HCT116 (cell line): ENCODE data around the gene GRB10. TPM values are rescaled to one million over a fixed set of nuclear protein-coding genes. Genes with fewer than 3 reads are reported as not detected.
A peak's percentile ranks its signal among the peaks of the same experiment; 100 is the strongest.

Source experiments
- ATAC-seq: fragments of 200-7000 bp; cut with Tn5 transposase; 2 replicates; pipeline ENCODE4 v1.9.1; 2020; ENCODE audit warnings: mild to moderate bottlenecking, moderate library complexity
- BruUV-seq: library from RNA; stranded (reverse); fragments of 400-500 nt; replicated peaks from 2 replicates; lab custom pipeline; 2021; lab: Mats Ljungman, UMichigan
- CTCF ChIA-PET: fragments of 300-600 bp; sonication (Branson Sonifier 250); formaldehyde crosslinking; loops from one replicate; lab custom pipeline; 2021; ENCODE audit warnings: antibody characterized with exemption; lab: Charles Lee
- POLR2A ChIA-PET: fragments of 300-600, 350-600 bp; sonication (Branson Sonifier 250); formaldehyde crosslinking; loops from one replicate; lab custom pipeline; 2021; ENCODE audit warnings: antibody characterized with exemption; lab: Charles Lee
- RAD21 ChIA-PET, 2 experiments: fragments of 300-600 bp; sonication (Branson Sonifier 250); formaldehyde crosslinking; loops; one replicate each; lab custom pipeline; 2023; ENCODE audit warnings: low total read pairs in 2 of 2; ENCODE audit not compliant: uncharacterized antibody in 2 of 2, unreplicated experiment in 2 of 2, low non-redundant PET in 1 of 2; lab: Charles Lee
- DNase-seq: peaks from one replicate; pipeline ENCODE4 v3.0.0-alpha.2; 2010; ENCODE audit warnings: low read depth, low spot score
- H2AFZ ChIP-seq: fragments of 200-600 bp; shearing (Covaris generic), sonication (generic); 2 replicates; pipeline ENCODE4 v1.6.1; 2017; ENCODE audit warnings: low read depth, mixed run types, mixed read lengths, antibody characterized with exemption, low read length; ENCODE audit not compliant: poor library complexity, severe bottlenecking
- H3K27ac ChIP-seq: 2 replicates; pipeline ENCODE4 v1.5.1; 2012; ENCODE audit warnings: low read depth, low read length
- H3K27me3 ChIP-seq: fragments of 200-600 bp; sonication (generic); 2 replicates; pipeline ENCODE4 v1.6.1; 2016; ENCODE audit warnings: mixed run types, low read length, mixed read lengths; ENCODE audit not compliant: insufficient read depth
- H3K36me3 ChIP-seq, 2 experiments: fragments of 200-500 bp in 1 of 2; fragments of 200-600 bp in 1 of 2; sonication (Bioruptor generic) in 1 of 2; sonication (generic) in 1 of 2; 2 replicates each; pipeline versions ENCODE4 v1.5.1 to v1.6.1; 2014 to 2016; ENCODE audit warnings: low read length in 2 of 2, inconsistent platforms in 1 of 2, mixed read lengths in 1 of 2, mixed run types in 1 of 2; ENCODE audit not compliant: insufficient read depth in 2 of 2, control insufficient read depth in 1 of 2
- H3K4me1 ChIP-seq, 2 experiments: fragments of 200-600 bp in 1 of 2; sonication (generic) in 1 of 2; 2 replicates each; pipeline versions ENCODE4 v1.5.1 to v1.6.1; 2012 to 2017; ENCODE audit warnings: low read length in 2 of 2, inconsistent platforms in 1 of 2, mild to moderate bottlenecking in 1 of 2, mixed read lengths in 1 of 2, mixed run types in 1 of 2, moderate library complexity in 1 of 2; ENCODE audit not compliant: insufficient read depth in 2 of 2, control insufficient read depth in 1 of 2
- H3K4me2 ChIP-seq: fragments of 200-600 bp; sonication (generic); 2 replicates; pipeline ENCODE4 v1.6.1; 2017; ENCODE audit warnings: mixed run types, low read length, mixed read lengths
- H3K4me3 ChIP-seq, 2 experiments: fragments of 200-600 bp in 1 of 2; sonication (generic) in 1 of 2; replicated peaks in 1 of 2; 2 replicates each; pipeline ENCODE4 v1.5.1; 2011 to 2016; ENCODE audit warnings: low read length in 2 of 2, control low read depth in 1 of 2, low read depth in 1 of 2, mild to moderate bottlenecking in 1 of 2, mixed read lengths in 1 of 2, mixed run types in 1 of 2
- H3K79me2 ChIP-seq: fragments of 200-600 bp; sonication (generic); 2 replicates; pipeline ENCODE4 v1.6.1; 2017; ENCODE audit warnings: mild to moderate bottlenecking, mixed run types, low read length, moderate library complexity, mixed read lengths; ENCODE audit not compliant: insufficient read depth
- H3K9ac ChIP-seq: fragments of 200-600 bp; sonication (generic); 2 replicates; pipeline ENCODE4 v1.6.1; 2016; ENCODE audit warnings: low read length, mixed read lengths
- H3K9me2 ChIP-seq: fragments of 200-600 bp; sonication (generic), shearing (Covaris generic); 2 replicates; pipeline ENCODE4 v1.6.1; 2017; ENCODE audit warnings: mixed run types, mild to moderate bottlenecking, moderate library complexity; ENCODE audit not compliant: insufficient read depth
- H3K9me3 ChIP-seq, 2 experiments: fragments of 200-500 bp in 1 of 2; fragments of 200-600 bp in 1 of 2; sonication (Bioruptor generic) in 1 of 2; sonication (generic) in 1 of 2; 2 replicates each; pipeline ENCODE4 v1.6.1; 2014 to 2017; ENCODE audit warnings: low read length in 2 of 2, mixed read lengths in 2 of 2, inconsistent platforms in 1 of 2, low read depth in 1 of 2, mild to moderate bottlenecking in 1 of 2, mixed run types in 1 of 2, moderate library complexity in 1 of 2; ENCODE audit not compliant: control insufficient read depth in 1 of 2, insufficient read depth in 1 of 2
- H4K20me1 ChIP-seq: fragments of 200-600 bp; sonication (generic), shearing (Covaris generic); 2 replicates; pipeline ENCODE4 v1.6.1; 2017; ENCODE audit warnings: mixed run types, mild to moderate bottlenecking, moderate library complexity; ENCODE audit not compliant: insufficient read depth
- CTCF ChIP-seq, 3 experiments: fragments of 200-600 bp in 1 of 3; sonication (generic) in 1 of 3; IDR thresholded peaks in 2 of 3; conservative IDR thresholded peaks in 1 of 3; 2 replicates each; pipeline ENCODE4 v1.5.1; 2012 to 2017; ENCODE audit warnings: low read depth in 2 of 3, low read length in 2 of 3, antibody characterized with exemption in 1 of 3, borderline replicate concordance in 1 of 3, control low read depth in 1 of 3, mild to moderate bottlenecking in 1 of 3, mixed read lengths in 1 of 3, mixed run types in 1 of 3, moderate library complexity in 1 of 3; ENCODE audit not compliant: insufficient read depth in 1 of 3
- FOSL1 ChIP-seq: IDR thresholded peaks from 2 replicates; pipeline ENCODE4 v1.6.1; 2012; ENCODE audit warnings: low read depth
- REST ChIP-seq: IDR thresholded peaks from 2 replicates; pipeline ENCODE4 v1.6.1; 2012; ENCODE audit warnings: low read depth
- SIN3A ChIP-seq: IDR thresholded peaks from 2 replicates; pipeline ENCODE4 v1.6.1; 2012; ENCODE audit warnings: low read depth
- TCF7L2 ChIP-seq: IDR thresholded peaks from 2 replicates; pipeline ENCODE4 v1.7.0; 2011; ENCODE audit warnings: borderline replicate concordance, inconsistent platforms; ENCODE audit not compliant: insufficient read depth, insufficient read length; ENCODE audit errors: extremely low read depth
- YY1 ChIP-seq: IDR thresholded peaks from 2 replicates; pipeline ENCODE4 v1.6.1; 2011; ENCODE audit warnings: low read length, low read depth, moderate library complexity, mild to moderate bottlenecking; ENCODE audit not compliant: insufficient replicate concordance; ENCODE audit errors: extremely low read depth
- ZFX ChIP-seq: fragments of 450-650 bp; IDR thresholded peaks from 2 replicates; pipeline ENCODE4 v1.6.1; 2017
- intact Hi-C: fragments of 100-400 bp; cut with micrococcal nuclease; formaldehyde crosslinking; loops from 2 replicates; pipeline ENCODE4 v1.10.0; 2022
- total RNA-seq: library from RNA; stranded (reverse); gene quantifications from one replicate; pipeline ENCODE4 v1.2.1, GENCODE V29; 2021; ENCODE audit not compliant: unreplicated experiment

Gene GRB10
- total RNA-seq, 1 experiment from 2014 or later, result 37.3 TPM

- intact Hi-C loops, result no loop called here
- ATAC-seq (no peak), DNase-seq (no peak)
- no peaks in the 10 kb centered on the region for H3K9me3 ChIP-seq
- no peak overlapping the region for H3K27ac ChIP-seq
- H2AFZ ChIP-seq, result no peak overlapping the region
- TF ChIP-seq SIN3A, result no peak
- TF ChIP-seq TCF7L2, result no peak
- TF ChIP-seq ZFX, result no peak
- TF ChIP-seq, all 23 proteins: peak for 0
- Histone ChIP-seq H3K9ac (no peak overlapping the region), H3K4me3 (no peak overlapping the region), H3K9me2 (no peaks in the 10 kb centered on the region), H3K27me3 (no peaks in the 10 kb centered on the region), H3K36me3 (peaks cover 0 to 2% of the 10 kb centered on the region in 2 experiments; a peak in 1 of 4 replicates), H4K20me1 (no peaks in the 10 kb centered on the region), H3K79me2 (no peaks in the 10 kb centered on the region), H3K4me2 (no peak overlapping the region), H3K4me1 (peaks cover 0 to 6% of the 10 kb centered on the region in 2 experiments; a peak in 1 of 4 replicates)
- ChIA-PET CTCF (no interaction called here), POLR2A (no interaction called here), RAD21 (no interaction called here)
- no TSS peak for BruUV-seq
Observed at GRCh38 chr7:50589364-50589763, 193.3 kb downstream of the GRB10 start.

- Histone ChIP-seq H3K9me2 (no peaks in the 10 kb centered on the region), H3K79me2 (no peaks in the 10 kb centered on the region), H3K9ac (no peak overlapping the region), H3K9me3 (no peaks in the 10 kb centered on the region), H3K27ac (no peak overlapping the region), H3K4me1 (peaks cover 0 to 6% of the 10 kb centered on the region in 2 experiments; a peak in 1 of 4 replicates), H4K20me1 (no peaks in the 10 kb centered on the region), H3K36me3 (peaks cover 0 to 2% of the 10 kb centered on the region in 2 experiments; a peak in 1 of 4 replicates), H3K4me3 (no peak overlapping the region), H2AFZ (no peak overlapping the region), H3K27me3 (no peaks in the 10 kb centered on the region), H3K4me2 (no peak overlapping the region)
- TF ChIP-seq REST, result no peak
- TF ChIP-seq FOSL1, result no peak
- peak in 2 of 3 experiments; percentile 52 to 54; a peak in 4 of 6 replicates for TF ChIP-seq CTCF (IDR thresholded peaks at IDR 0.05 in 2 of 3, conservative IDR thresholded peaks at IDR 0.05 in 1 of 3; ENCODE audit: borderline replicate concordance in 1 of 3, insufficient read depth in 1 of 3, low read depth in 2 of 3, low read length in 2 of 3)
- no peak for TF ChIP-seq YY1
- peak; percentile 82 for ATAC-seq
- BruUV-seq, result no TSS peak
- RAD21 ChIA-PET, result no interaction called here
- CTCF ChIA-PET, result no interaction called here
- intact Hi-C loops, result no loop called here
- no peak for DNase-seq
- POLR2A ChIA-PET, result no interaction called here
Observed at GRCh38 chr7:50588937-50589336, 193.8 kb downstream of the GRB10 start.
